Activated CD4-positive, CD25-positive, alpha-beta regulatory T cell treated with anti-CD3 and anti-CD28 coated beads, Interleukin-2, amount 50 U/mL, for 16 hours (primary cell): Measurements from ENCODE around the gene CFAP20DC.
"Not testable (repeated sequence)": the region's sequence is repeated elsewhere in the genome, so short reads cannot be mapped to it uniquely, and the experiment has no call there.

ENCODE experiments used
- DNase-seq: peaks from one replicate; pipeline ENCODE4 v3.0.0-alpha.2; 2020; ENCODE audit warnings: low read depth, low spot score

Gene CFAP20DC

GRCh38 chr3:58963928-58964503 lies 85.8 kb downstream of the CFAP20DC start:
- DNase-seq, result no peak

DNA sequence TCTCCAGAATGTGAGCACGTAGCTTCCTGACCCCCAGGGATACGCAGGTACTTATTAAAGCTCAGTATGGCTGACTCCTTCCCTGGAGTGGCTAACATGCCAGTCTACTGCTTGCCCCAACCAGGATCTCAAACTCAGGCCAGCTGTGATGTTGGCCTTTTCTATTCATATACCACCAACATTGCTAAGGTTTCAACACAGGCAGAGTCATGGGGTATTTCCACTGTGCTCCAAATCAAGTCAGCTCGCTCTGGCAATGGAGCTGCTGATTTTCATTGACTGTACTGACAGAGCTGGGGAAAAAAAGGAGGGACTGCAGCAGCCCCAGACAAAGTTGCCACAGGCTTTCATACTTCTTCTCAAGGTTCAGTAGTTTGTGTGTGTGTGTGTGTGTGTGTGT lies 87.0 kb downstream of the CFAP20DC start:
- DNase-seq, result no peak

- no peak for DNase-seq
These were observed 87.7 kb downstream of the CFAP20DC start for GRCh38 chr3:58962040-58962651.

- DNase-seq, result no peak
These were observed 94.5 kb downstream of the CFAP20DC start for GRCh38 chr3:58955308-58955707.

DNA sequence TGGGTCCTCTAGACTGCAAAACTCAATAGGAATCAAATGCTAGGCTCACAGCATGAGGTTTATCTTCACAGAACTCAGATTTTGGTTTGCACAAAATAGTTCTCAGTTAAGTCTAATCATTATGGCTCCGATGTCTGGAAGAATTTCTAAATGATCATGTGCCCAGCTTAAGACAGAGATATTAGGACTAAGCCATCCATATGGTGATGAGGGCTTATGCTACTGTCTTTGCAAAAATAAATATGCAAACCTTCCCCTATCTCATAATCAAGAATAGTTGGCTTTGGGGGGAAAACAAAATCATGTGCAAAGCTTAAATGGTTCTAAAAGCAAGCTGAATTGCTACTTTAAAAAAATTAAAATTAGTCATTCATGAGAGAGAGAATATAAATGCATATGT lies 96.5 kb downstream of the CFAP20DC start:
- no peak for DNase-seq

DNA sequence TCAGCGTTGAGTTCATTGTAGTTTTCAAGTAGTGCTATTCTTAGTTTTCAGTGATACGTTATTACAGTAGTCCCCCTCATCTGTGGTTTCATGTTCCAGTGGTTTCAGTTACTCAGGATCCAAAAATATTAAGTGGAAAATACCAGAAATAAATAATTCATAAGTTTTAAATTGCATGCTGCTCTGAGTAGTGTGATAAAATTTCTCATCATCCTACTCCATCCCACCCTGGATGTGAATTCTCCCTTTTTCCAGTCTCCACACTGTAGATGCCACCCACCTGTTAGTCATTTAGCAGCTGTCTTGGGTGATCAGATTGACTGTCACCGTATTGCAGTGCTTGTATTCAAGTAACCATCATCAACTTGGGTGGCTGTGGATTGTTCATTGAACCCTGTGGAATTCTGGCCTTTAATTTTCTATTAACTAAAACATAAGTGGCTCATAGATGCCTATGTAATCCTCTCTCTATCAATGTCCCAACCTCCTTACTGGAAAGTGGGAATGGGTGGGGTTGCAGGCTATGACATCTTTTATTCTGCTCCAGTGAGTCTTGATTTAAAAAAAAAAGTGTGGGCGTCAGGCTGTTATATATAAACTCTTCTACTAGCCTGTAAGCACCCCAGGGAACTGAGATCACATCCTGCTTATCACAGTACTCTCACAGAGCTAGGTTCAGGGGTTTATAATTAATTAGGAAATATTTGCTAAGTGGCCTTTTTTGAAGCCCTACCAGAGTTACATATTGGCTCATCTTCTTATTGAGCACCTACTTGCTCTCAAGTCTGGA lies 97.5 kb downstream of the CFAP20DC start:
- DNase-seq, result no peak

- no peak for DNase-seq
These were observed 101.8 kb downstream of the CFAP20DC start for GRCh38 chr3:58948018-58948417.

DNA sequence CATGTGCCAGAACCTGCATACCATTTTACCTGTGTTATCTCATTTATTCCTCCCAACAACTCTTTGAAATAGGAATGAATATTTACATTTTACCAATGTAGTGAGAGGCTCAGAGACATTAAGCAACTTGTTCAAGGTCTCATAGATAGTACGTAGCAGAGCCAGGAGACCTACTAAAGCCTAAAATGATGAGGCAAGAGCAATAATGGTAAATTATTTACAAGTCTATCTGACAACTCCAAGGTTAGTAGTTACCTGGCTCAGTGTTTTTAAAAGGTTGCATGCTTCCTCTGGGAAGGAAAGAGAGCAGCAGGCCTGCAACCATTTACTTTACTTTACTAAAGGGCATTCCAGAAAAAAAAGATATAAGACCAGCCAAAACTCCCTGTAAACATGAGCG lies 103.0 kb downstream of the CFAP20DC start:
- DNase-seq, result no peak

DNA sequence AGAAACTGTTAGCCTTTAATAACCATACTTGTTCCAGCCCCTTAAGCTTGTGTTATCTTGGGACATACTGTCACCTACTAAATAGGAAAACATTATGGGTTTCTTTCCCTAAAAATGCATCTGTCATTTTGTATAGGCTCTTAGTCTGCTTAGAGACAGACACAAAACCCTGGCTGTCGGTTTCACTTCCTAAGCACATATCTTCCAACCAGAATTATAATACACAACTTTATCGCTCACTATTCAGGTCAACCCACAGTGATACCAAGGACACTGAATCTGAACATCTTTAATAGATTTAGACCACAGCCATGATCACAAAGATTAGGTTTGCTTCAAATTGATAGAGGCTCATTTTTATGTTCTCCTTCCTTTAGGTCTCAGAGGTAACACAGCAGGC lies 111.8 kb downstream of the CFAP20DC start:
- no peak for DNase-seq

DNA sequence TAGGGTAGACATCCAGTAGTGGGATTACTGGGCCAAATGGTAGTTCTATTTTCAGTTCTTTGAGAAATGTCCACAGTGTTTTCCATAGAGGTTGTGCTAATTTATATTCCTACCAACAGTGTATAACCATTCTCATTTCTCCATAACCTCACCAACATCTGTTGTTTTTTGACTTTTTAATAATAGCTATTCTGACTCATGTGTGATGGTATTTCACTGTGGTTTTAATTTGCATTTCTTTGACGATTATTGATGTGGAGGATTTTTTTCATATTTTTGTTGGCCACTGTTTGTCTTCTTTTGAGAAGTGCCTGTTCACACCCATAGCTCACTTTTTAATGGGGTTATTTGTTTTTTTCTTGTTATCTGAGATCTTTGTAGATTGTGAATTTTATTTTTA lies 125.2 kb downstream of the CFAP20DC start:
- DNase-seq, result no peak

DNA sequence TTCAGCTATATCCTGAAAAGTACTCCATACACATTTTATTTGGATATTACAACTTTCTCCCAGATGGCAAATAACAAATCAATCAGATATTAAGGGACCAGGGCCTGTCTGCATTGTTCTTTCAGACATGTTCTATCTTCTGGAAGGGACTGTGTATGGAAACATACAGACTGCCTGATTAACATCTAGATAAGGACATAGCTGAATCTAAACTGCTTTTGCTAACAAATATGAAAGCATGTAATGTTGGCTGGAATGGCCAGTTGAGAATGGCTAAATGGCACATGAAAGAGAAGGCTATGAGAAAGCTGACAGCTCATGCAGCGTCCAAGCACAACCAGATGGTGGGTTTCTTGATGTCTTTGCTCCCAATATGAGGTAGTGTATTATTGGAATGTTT lies 149.4 kb downstream of the CFAP20DC start:
- no peak for DNase-seq

DNA sequence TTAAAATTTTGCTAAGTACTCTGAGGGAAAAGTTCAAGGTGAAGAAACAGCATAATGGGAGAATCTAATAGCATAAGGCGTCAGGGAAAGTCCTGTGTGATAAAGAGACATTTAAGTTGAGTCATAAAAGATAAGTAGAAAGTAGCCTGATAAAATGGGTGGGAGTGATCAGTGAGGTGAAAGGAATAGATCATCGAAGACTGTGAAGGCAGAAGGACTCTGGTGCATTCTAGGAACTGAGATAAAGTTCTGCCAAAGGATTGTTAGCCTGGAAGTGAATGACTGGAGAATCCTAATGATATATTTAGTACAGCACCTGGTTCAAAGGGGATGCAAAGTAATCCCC lies 149.9 kb downstream of the CFAP20DC start:
- DNase-seq, result no peak

GRCh38 chr3:58899159-58899952 lies 150.5 kb downstream of the CFAP20DC start:
- no peak for DNase-seq

DNA sequence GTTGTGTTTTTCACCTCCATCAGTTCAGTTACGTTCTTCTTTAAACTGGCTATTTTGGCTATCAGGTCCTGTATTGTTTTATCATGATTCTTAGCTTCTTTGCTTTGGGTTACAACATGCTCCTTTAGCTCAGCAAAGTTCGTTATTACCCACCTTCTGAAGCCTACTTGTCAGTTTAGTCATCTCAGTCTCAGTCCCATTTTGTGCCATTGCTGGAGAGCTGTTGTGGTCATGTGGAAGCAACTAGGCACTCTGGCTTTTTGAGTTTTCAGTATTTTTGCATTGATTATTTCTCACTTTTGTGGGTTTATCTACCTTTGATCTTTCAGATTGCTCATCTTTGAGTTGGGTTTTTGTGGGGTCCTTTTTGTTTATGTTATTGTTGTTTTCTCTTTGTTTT lies 151.3 kb downstream of the CFAP20DC start:
- no peak for DNase-seq

DNA sequence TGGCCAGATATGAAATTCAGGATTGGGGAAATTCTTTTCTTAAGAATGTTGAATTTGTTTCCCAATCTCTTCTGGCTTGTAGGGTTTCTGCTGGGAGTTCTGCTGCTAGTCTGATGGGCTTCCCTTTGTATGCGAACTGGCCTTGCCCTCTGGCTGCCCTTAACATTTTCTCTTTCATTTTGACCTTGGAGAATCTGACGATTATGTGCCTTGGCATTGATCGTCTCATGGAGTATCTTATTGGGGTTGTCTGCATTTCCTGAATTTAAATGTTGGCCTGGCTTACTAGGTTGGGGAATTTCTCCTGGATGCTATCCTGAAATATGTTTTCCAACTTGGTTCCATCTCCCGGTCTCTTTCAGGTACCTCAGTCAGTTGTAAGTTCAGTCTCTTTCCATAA lies 152.2 kb downstream of the CFAP20DC start:
- DNase-seq, result no peak

DNA sequence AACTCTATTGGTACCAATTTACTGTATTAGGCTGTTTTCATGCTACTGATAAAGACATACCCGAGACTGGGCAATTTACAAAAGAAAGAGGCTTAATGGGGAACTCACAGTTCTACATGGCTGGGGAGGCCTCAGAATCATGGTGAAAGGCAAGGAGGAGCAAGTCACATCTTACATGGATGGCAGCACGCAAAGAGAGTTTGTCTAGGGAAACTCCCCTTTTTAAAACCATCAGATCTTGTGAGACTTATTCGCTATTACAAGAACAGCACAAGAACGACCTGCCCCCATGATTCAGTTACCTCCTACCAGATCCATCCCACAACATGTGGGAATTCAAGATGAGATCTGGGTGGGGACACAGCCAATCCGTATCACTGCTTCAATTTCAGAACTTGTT lies 154.1 kb downstream of the CFAP20DC start:
- DNase-seq, result not testable (repeated sequence)

GRCh38 chr3:58892526-58892925 lies 157.3 kb downstream of the CFAP20DC start:
- DNase-seq, result not testable (repeated sequence)

DNA sequence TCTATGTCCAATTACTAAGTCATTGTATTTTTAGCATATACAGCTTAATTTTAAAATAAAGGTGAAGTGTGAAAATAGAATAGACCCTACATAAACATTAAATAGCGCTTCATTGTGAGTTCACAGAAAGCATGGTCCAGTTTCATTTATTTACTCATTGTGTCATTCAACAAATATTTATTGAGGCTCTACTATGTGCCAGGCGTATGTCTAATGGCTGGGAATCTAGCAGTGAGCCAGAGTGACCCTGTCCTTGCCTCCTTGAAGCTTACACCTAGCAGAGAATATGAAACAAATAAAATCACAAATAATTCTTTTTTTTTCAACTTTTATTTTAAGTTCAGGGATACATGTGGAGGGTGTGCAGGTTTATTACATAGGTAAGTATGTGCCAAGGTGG lies 161.7 kb downstream of the CFAP20DC start:
- DNase-seq, result no peak

- DNase-seq, result no peak
These were observed 165.4 kb downstream of the CFAP20DC start for GRCh38 chr3:58884453-58884852.

DNA sequence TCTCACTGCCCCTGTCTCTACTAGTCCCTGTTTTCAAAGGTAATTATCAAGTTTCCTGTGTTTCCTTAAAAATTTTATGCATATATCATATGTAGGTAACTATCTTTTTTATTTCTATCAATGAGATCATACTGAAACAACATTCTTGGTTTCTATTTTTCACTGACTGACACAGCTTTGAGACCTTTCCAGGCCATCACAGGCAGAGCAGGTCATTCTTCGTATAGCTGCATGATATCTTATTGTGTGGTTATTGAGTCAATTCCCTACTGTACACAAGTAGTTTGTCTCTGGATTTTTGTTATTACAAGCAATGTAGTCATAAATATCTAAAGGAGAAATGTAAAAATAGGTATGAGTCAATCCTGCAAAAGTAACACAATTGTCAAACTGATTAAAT lies 169.6 kb downstream of the CFAP20DC start:
- no peak for DNase-seq

GRCh38 chr3:58874795-58875194 lies 175.0 kb downstream of the CFAP20DC start:
- DNase-seq, result no peak

DNA sequence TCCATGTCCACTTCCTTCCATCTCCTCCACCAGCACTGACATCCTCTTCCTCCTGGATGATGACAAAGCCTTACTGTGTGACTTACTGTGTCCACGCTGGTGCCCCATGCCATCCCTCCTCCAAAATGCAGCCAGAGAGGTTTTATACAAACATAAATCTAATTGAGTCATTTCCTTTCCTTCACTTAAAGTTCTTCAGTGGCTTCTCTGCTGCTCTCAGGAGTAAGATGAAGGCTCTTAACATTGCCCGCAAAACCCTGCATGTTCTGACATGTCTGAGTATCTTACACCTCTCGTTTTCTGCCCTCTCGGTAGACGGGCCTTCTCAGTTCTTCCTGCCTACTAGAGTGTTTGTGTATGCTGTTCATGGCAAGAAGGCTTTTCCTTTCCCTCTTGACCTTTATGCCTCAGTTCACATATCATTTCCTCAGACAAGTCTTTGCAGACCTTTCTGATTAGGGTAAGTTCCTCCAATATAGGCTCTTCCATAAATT lies 175.5 kb downstream of the CFAP20DC start:
- DNase-seq, result no peak
